CD4-positive, alpha-beta T cell (primary cell): ENCODE measurements around the gene PLCL1. TPM values are rescaled to one million over a fixed set of nuclear protein-coding genes. Genes with fewer than 3 reads are reported as not detected.

Source experiments
- ATAC-seq: fragments of 200-7000 bp; cut with Tn5 transposase; one replicate; pipeline ENCODE4 v1.10.0; 2022; ENCODE audit warnings: mild to moderate bottlenecking; ENCODE audit not compliant: poor library complexity
- CTCF ChIA-PET: fragments of 350-600 bp; sonication (Branson Sonifier 250); formaldehyde crosslinking; loops from one replicate; lab custom pipeline; 2021; ENCODE audit warnings: antibody characterized with exemption, inconsistent platforms; lab: Charles Lee
- POLR2A ChIA-PET: fragments of 350-600 bp; sonication (Branson Sonifier 250); formaldehyde crosslinking; loops from one replicate; lab custom pipeline; 2021; ENCODE audit warnings: antibody characterized with exemption, inconsistent platforms; lab: Charles Lee
- DNase-seq, 14 experiments: peaks; one replicate each; pipeline ENCODE4 v3.0.0-alpha.2; 2013 to 2020; ENCODE audit warnings: mixed read lengths in 2 of 14
- H3K27ac ChIP-seq, 2 donors: one replicate each; pipeline versions ENCODE4 v1.5.1 to v1.7.0; 2013; ENCODE audit warnings: low read length in 2 of 2, low read depth in 1 of 2, mild to moderate bottlenecking in 1 of 2
- H3K27me3 ChIP-seq, 2 experiments: 1 replicate in 1 of 2; 2 replicates in 1 of 2; pipeline versions ENCODE4 v1.6.1 to v1.7.0; 2013; ENCODE audit warnings: low read length in 2 of 2, control low read depth in 1 of 2, mild to moderate bottlenecking in 1 of 2, moderate library complexity in 1 of 2; ENCODE audit not compliant: insufficient read depth in 2 of 2, control insufficient read depth in 1 of 2
- H3K36me3 ChIP-seq: one replicate; pipeline ENCODE4 v1.6.1; 2013; ENCODE audit warnings: low read length, control low read depth; ENCODE audit not compliant: insufficient read depth
- H3K4me1 ChIP-seq: one replicate; pipeline ENCODE4 v1.6.1; 2013; ENCODE audit warnings: low read length, control low read depth; ENCODE audit not compliant: insufficient read depth
- H3K4me3 ChIP-seq: one replicate; pipeline ENCODE4 v1.5.1; 2013; ENCODE audit warnings: mild to moderate bottlenecking, low read length, moderate library complexity
- H3K9me3 ChIP-seq, 2 experiments: 1 replicate in 1 of 2; 2 replicates in 1 of 2; pipeline versions ENCODE4 v1.6.1 to v1.7.0; 2013; ENCODE audit warnings: low read length in 2 of 2, mild to moderate bottlenecking in 2 of 2, control low read depth in 1 of 2, moderate library complexity in 1 of 2; ENCODE audit not compliant: control insufficient read depth in 1 of 2, insufficient read depth in 1 of 2
- H3K27ac Mint-ChIP-seq: one replicate; pipeline ENCODE4 v1.8.0; 2020; ENCODE audit warnings: mixed read lengths
- H3K27me3 Mint-ChIP-seq: one replicate; pipeline ENCODE4 v1.8.0; 2021; ENCODE audit warnings: mixed read lengths
- H3K36me3 Mint-ChIP-seq: one replicate; pipeline ENCODE4 v1.8.0; 2021; ENCODE audit warnings: low read depth, mixed read lengths
- H3K4me1 Mint-ChIP-seq: one replicate; pipeline ENCODE4 v1.8.0; 2021; ENCODE audit warnings: low read depth, mixed read lengths
- H3K4me3 Mint-ChIP-seq: one replicate; pipeline ENCODE4 v1.8.0; 2020; ENCODE audit warnings: mild to moderate bottlenecking, mixed read lengths
- H3K9me3 Mint-ChIP-seq: one replicate; pipeline ENCODE4 v1.8.0; 2020; ENCODE audit warnings: mixed read lengths
- intact Hi-C, 2 experiments: fragments of 100-400 bp; cut with DNase I in 1 of 2; cut with micrococcal nuclease in 1 of 2; formaldehyde crosslinking; loops; one replicate each; pipeline versions ENCODE4 v1.15.1 to v1.9.0; 2023 to 2025; cut with DNase I, micrococcal nuclease
- total RNA-seq, 174 experiments: library from RNA in 2 of 174; stranded (reverse) in 2 of 174; gene quantifications; one replicate each; pipeline ENCODE4 v1.2.3 and lab custom pipeline; 2021 to 2026
- TF ChIP-seq, protein P1 (sequence below): fragments of 200-600 bp; IDR thresholded peaks from one replicate; pipeline ENCODE4 v1.8.0; 2022; ENCODE audit warnings: antibody characterized with exemption, mild to moderate bottlenecking

Gene PLCL1
- total RNA-seq, 2 experiments from 2014 or later, result 27.0 to 28.3 TPM

- ChIA-PET POLR2A (interaction anchor here (1.3 kb wide), 1 partner anchor 9 kb away, joined by 4 read pairs; no protein-coding TSS in a partner anchor), CTCF (no interaction called here)
- no peaks in the 10 kb centered on the region for H3K4me1 ChIP-seq
- no peaks in the 10 kb centered on the region for H3K9me3 ChIP-seq
- Mint-ChIP-seq H3K27me3 (no peaks in the 10 kb centered on the region), H3K4me1 (peaks cover 45% of the 10 kb centered on the region), H3K27ac (no peak overlapping the region), H3K9me3 (peaks cover 5% of the 10 kb centered on the region), H3K4me3 (no peak overlapping the region), H3K36me3 (peaks cover 10% of the 10 kb centered on the region)
- ATAC-seq (no peak), DNase-seq (no peak)
- intact Hi-C loops, result no loop called here
- TF ChIP-seq, protein P1, sequence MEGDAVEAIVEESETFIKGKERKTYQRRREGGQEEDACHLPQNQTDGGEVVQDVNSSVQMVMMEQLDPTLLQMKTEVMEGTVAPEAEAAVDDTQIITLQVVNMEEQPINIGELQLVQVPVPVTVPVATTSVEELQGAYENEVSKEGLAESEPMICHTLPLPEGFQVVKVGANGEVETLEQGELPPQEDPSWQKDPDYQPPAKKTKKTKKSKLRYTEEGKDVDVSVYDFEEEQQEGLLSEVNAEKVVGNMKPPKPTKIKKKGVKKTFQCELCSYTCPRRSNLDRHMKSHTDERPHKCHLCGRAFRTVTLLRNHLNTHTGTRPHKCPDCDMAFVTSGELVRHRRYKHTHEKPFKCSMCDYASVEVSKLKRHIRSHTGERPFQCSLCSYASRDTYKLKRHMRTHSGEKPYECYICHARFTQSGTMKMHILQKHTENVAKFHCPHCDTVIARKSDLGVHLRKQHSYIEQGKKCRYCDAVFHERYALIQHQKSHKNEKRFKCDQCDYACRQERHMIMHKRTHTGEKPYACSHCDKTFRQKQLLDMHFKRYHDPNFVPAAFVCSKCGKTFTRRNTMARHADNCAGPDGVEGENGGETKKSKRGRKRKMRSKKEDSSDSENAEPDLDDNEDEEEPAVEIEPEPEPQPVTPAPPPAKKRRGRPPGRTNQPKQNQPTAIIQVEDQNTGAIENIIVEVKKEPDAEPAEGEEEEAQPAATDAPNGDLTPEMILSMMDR, result no peak
- H3K36me3 ChIP-seq, result no peaks in the 10 kb centered on the region
- H3K27ac ChIP-seq, result no peak overlapping the region
- H3K27me3 ChIP-seq, result no peaks in the 10 kb centered on the region
- H3K4me3 ChIP-seq, result no peak overlapping the region
These were observed 115.7 kb downstream of the PLCL1 start for GRCh38 chr2:197920088-197920487.

DNA sequence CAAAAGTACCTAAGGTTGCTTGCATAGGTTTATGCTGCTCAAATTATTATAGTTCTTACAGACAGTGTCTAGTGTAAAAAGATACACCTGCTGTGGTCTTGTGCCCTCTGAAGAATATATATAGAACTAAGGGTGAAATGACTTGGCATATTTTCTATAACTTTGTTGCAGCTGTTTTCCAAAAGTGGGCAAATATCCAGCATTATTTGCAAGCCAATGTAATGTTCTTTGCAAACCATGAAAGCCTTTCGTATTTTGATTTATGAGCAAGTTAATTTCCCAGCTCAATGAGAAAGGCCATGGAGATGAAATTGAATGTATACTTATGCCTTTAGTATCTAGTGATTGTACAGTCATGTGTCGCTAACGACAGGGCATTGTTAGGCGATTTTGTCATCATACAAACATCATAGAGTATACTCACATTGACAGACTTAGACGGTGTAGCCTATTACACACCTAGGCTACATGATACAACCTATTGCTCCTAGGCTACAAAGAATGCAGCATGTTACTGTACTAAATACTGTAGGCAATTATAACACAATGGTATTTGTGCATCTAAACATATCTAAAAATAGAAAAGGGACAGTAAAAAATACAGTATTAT lies 116.3 kb downstream of the PLCL1 start:
- CTCF ChIA-PET, result no interaction called here
- intact Hi-C loops, result no loop called here
- DNase-seq (no peak), ATAC-seq (no peak)
- peaks cover 10% of the 10 kb centered on the region for H3K36me3 Mint-ChIP-seq
- H3K4me1 ChIP-seq, result no peaks in the 10 kb centered on the region
- peaks cover 45% of the 10 kb centered on the region for H3K4me1 Mint-ChIP-seq
- no peaks in the 10 kb centered on the region for H3K9me3 ChIP-seq
- H3K4me3 Mint-ChIP-seq, result no peak overlapping the region
- H3K27ac ChIP-seq, result no peak overlapping the region
- H3K9me3 Mint-ChIP-seq, result peaks cover 5% of the 10 kb centered on the region
- H3K4me3 ChIP-seq, result no peak overlapping the region
- POLR2A ChIA-PET, result no interaction called here
- H3K36me3 ChIP-seq, result no peaks in the 10 kb centered on the region
- TF ChIP-seq, protein P1, result no peak
- H3K27me3 Mint-ChIP-seq, result no peaks in the 10 kb centered on the region
- no peaks in the 10 kb centered on the region for H3K27me3 ChIP-seq
- H3K27ac Mint-ChIP-seq, result no peak overlapping the region

GRCh38 chr2:197924483-197924882 lies 120.1 kb downstream of the PLCL1 start:
- POLR2A ChIA-PET, result no interaction called here
- Histone ChIP-seq H3K27me3 (no peaks in the 10 kb centered on the region), H3K36me3 (peaks cover 3% of the 10 kb centered on the region), H3K9me3 (no peaks in the 10 kb centered on the region), H3K4me3 (no peak overlapping the region), H3K4me1 (no peaks in the 10 kb centered on the region), H3K27ac (no peak overlapping the region)
- peaks cover 42% of the 10 kb centered on the region for H3K4me1 Mint-ChIP-seq
- H3K4me3 Mint-ChIP-seq, result no peak overlapping the region
- peaks cover 3% of the 10 kb centered on the region for H3K9me3 Mint-ChIP-seq
- CTCF ChIA-PET, result no interaction called here
- TF ChIP-seq, protein P1, result no peak
- intact Hi-C loops, result no loop called here
- no peak overlapping the region for H3K27ac Mint-ChIP-seq
- H3K27me3 Mint-ChIP-seq, result no peaks in the 10 kb centered on the region
- DNase-seq, result no peak
- ATAC-seq, result no peak
- peaks cover 4% of the 10 kb centered on the region for H3K36me3 Mint-ChIP-seq
